Iris pigment epithelial cell (primary cell): Measurements from ENCODE around the gene ARMH2.

Experiments used
- DNase-seq: peaks from one replicate; pipeline ENCODE4 v3.0.0-alpha.2; 2011; ENCODE audit warnings: low read depth

Gene ARMH2

GRCh38 chr6:24798740-24799540 lies at the start of gene ARMH2:
Gene ARMH2, minus strand, starts transcription at chr6:24798917. Its CDS starts 60 bp downstream, at chr6:24798857.
- DNase-seq, result no peak

GRCh38 chr6:24848461-24848860 lies 49.7 kb upstream of the ARMH2 start:
- DNase-seq, result no peak

GRCh38 chr6:24847402-24847801 lies 48.7 kb upstream of the ARMH2 start:
- no peak for DNase-seq

GRCh38 chr6:24845578-24845977 lies 46.9 kb upstream of the ARMH2 start:
- DNase-seq, result no peak

- DNase-seq, result no peak
Measured at GRCh38 chr6:24844903-24845302, 46.2 kb upstream of the ARMH2 start.

GRCh38 chr6:24844061-24844460 lies 45.3 kb upstream of the ARMH2 start:
- no peak for DNase-seq

GRCh38 chr6:24840187-24840586 lies 41.5 kb upstream of the ARMH2 start:
- DNase-seq, result no peak

- no peak for DNase-seq
Measured at GRCh38 chr6:24838994-24839393, 40.3 kb upstream of the ARMH2 start.

- DNase-seq, result no peak
Measured at GRCh38 chr6:24838081-24838480, 39.4 kb upstream of the ARMH2 start.

GRCh38 chr6:24836109-24836508 lies 37.4 kb upstream of the ARMH2 start:
- DNase-seq, result no peak

GRCh38 chr6:24833711-24834386 lies 35.1 kb upstream of the ARMH2 start:
- no peak for DNase-seq

GRCh38 chr6:24832794-24833193 lies 34.1 kb upstream of the ARMH2 start:
- DNase-seq, result no peak

GRCh38 chr6:24831771-24832716 lies 33.3 kb upstream of the ARMH2 start:
- DNase-seq, result peak; percentile 58

- no peak for DNase-seq
Measured at GRCh38 chr6:24829657-24830056, 30.9 kb upstream of the ARMH2 start.

GRCh38 chr6:24827970-24828369 lies 29.3 kb upstream of the ARMH2 start:
- no peak for DNase-seq

- no peak for DNase-seq
Measured at GRCh38 chr6:24827162-24827561, 28.4 kb upstream of the ARMH2 start.

- no peak for DNase-seq
Measured at GRCh38 chr6:24825130-24825630, 26.5 kb upstream of the ARMH2 start.

GRCh38 chr6:24824142-24824938 lies 25.6 kb upstream of the ARMH2 start:
- no peak for DNase-seq

- DNase-seq, result no peak
Measured at GRCh38 chr6:24823185-24823584, 24.5 kb upstream of the ARMH2 start.

- DNase-seq, result peak; percentile 70
Measured at GRCh38 chr6:24822696-24823095, 24.0 kb upstream of the ARMH2 start.

GRCh38 chr6:24821860-24822444 lies 23.2 kb upstream of the ARMH2 start:
- DNase-seq, result no peak
